Measurements from ENCODE around the gene HOXC10.
A peak's percentile ranks its signal among the peaks of the same experiment; 100 is the strongest.

HOXC10 gene

DNA sequence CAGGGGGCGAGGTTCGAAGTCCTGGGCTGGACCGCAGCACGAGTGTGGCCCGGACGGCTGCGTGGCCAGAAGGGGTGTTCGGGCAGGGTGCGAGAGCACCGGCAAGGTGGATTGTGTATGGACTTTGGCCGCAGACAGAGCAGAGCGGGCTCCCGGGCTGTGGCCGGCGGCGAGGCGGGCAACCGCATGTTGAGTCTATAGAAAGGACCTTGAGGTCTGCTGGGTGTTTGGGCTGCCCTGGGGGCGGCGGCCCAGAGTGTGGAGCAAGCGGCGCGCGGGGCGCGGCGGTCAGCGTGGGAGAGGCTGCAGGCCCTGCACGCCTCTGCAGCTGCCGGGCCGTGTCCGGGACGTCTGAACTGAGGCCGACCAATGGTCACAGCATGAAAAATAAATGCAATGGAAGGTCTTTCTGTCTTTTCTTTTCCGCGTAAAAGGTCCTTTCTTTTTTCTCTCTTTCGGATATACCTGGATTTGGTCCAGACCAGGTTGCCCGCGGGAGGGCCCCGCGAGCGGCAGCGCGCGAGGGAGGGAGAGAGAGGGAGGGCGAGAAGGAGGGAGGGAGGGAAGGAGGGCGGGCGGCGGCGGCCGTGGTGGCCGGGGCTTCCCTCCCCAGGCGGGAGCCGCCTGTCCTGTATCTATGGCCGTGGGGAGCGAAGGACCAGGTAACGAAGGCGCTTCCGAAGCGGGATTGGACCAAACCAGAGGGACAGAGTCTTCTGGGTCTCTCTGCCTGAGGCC, 9.5 kb downstream of the HOXC10 start:
- Mint-ChIP-seq H3K9me3 (no peaks in the 10 kb centered on the region), H3K27ac (peak overlapping the region; percentile 75), H3K4me3 (no peak overlapping the region), H3K4me1 (ENCODE audit: low read depth) (peaks cover 23% of the 10 kb centered on the region), H3K27me3 (ENCODE audit: low read depth) (peaks cover 99% of the 10 kb centered on the region), H3K36me3 (ENCODE audit: low read depth) (peaks cover 5% of the 10 kb centered on the region)

DNA sequence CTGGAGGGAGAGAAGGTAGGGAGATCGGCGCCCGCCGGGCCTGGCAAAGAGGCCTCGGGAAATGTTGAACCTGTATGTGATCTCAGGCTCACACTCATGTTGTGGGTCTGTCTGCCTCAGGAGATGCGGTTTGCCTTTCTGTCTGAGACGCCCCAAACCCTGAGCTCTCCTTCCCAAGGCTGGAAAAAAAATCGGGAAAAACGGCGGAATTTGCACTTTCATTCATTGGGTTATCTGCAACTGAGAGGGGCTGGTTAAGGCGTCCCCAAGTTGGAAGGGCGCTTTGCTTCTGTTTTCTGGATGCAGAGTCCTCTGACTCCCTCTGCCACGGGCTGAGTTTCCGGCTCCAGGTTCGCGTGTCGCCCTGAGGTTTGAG, 10.0 kb downstream of the HOXC10 start:
- Mint-ChIP-seq H3K36me3 (ENCODE audit: low read depth) (peaks cover 5% of the 10 kb centered on the region), H3K4me3 (peak overlapping the region; percentile 76), H3K4me1 (ENCODE audit: low read depth) (peaks cover 19% of the 10 kb centered on the region), H3K27me3 (ENCODE audit: low read depth) (peaks cover 99% of the 10 kb centered on the region), H3K9me3 (no peaks in the 10 kb centered on the region), H3K27ac (no peak overlapping the region)

DNA sequence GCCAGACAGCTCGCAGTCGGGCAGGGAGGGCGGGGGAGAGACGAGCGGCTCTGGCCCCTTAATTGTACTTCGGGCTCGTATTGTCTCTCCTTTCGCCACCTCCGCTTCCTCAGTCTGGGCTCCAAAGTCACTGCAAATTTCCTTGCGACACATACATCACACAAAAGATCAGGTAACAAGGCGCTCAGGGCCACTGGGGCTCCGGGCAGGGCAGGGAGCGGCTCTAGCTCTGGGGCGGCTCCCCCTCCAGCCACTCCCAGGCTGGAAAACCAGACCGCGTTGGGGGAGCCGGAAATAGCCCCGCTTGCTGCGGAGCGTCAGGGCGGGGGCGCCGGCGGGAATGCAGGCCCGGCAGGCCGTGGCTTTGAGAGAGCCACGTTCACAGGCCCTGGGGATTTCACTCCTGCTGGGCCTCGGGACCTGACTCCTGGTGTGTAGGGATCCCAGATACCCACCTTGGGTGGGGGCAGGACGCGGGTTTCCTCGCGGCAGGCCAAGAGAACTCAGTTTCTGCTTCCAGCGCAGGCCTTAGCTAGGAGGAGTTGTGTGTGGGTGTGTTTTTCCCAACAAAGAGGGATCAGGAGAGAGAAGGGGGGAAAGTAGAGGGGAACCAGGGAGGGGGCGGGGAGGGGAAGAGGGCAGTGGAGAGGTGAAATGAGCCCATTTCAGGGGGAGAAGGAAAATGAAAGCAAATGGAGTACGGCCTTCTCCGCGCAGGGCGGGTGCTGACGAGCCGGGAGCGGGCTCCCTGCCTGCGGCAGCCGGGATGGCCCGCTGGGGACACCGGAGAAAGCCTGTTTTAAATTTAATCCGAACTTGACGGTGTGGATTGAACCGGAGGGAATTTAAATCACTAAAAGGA, 10.7 kb downstream of the HOXC10 start:
- Mint-ChIP-seq H3K4me1 (ENCODE audit: low read depth) (peaks cover 15% of the 10 kb centered on the region), H3K36me3 (ENCODE audit: low read depth) (peaks cover 5% of the 10 kb centered on the region), H3K27ac (peak overlapping the region; percentile 59), H3K27me3 (ENCODE audit: low read depth) (peaks cover 96% of the 10 kb centered on the region), H3K4me3 (peak overlapping the region; percentile 76), H3K9me3 (no peaks in the 10 kb centered on the region)

DNA sequence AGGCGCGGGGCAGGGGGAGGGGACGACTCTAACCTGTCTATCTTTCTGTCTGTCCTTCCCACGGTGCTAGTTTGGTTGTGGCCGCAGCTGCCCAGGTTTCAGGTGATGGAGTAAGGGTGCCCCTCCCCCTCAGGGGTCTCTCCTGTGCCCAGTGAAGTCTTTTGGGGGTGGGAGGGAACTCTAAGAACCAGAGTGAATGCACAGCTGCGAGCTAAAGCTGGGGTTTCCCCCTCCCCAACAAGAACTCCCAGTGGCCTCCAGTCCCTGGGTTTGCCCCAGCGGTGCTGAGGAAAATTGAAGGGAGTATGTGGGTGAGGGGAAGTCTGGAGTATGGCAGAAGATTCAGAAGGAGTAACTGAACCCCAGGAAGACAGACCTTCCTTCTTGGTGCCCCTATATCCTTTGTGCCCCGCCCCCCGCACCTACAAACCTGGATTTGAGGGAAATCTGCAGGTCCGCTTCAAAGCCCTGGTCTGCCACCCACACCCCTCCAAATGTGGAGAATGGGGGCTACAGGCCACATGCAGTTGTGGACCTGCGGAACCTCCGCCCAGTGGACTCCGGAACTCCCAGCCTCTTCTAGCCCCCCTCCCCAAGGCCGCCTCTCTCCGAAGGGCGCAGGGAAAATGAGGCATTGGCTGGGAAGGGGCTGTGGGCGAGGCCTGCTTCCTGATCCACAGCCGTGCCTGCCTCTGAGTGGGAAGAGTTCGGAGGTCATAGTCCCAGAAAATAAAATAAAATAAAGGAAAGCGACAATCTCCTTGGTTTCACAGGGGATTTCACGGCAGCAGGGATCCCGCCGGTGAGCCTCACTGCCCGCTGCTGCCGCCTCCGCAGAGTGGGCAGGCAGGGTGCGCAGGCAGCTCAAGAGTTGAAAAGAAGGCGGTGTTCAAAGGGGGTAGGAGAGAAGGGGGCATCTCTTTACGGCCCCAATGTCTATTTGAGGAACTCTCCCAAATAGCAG, 11.6 kb downstream of the HOXC10 start:
- Mint-ChIP-seq H3K27me3 (ENCODE audit: low read depth) (peaks cover 96% of the 10 kb centered on the region), H3K4me1 (ENCODE audit: low read depth) (peaks cover 15% of the 10 kb centered on the region), H3K36me3 (ENCODE audit: low read depth) (peaks cover 5% of the 10 kb centered on the region), H3K4me3 (peak overlapping the region; percentile 76), H3K9me3 (no peaks in the 10 kb centered on the region), H3K27ac (no peak overlapping the region)

DNA sequence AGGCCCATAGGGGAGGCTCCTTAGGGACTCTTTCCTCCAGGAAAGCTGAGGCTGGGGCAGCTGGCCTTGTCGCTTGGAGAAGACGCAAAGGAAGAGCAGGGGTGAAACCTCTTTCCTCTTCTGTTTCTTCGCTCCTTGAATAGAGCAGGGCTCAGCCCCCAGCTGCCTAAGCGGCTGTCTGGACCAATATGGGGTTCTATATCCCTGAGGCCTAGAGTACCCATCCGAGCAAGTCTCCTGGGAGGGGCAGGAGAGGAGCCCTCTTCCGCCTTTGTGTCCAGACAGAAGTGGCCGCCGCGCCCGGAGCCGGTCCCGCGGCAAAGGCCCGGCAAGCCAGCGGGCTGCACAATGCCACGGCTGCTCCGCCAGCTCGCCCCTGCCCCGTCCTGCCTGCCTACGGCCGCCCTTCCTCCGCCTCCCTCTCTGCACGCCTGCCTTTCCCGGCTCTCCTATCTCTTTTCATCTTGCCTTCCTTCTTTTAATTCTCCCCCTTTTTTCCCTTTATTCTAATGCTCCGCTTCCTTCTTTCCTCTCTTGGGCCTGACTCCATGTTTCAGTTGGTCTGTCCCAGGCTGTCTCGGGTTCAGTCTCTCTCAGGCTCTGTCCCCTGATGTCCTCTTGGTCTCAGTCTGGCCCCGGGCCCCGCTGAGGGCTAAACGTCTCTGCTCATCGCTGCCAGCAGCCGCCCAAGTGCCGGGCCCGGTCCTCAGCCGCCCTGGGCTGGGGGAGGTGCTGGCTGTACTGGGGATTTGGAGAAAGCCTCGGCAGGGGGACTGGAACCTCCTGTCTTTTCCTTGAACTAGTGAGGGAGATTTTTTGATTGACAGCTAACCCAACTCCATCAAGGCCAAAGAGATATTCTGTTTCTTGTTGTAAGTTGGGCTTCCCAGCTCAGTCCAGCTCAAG, 12.5 kb downstream of the HOXC10 start:
- H3K36me3 Mint-ChIP-seq (ENCODE audit: low read depth) = peaks cover 5% of the 10 kb centered on the region
- peaks cover 96% of the 10 kb centered on the region for H3K27me3 Mint-ChIP-seq (ENCODE audit: low read depth)
- H3K9me3 Mint-ChIP-seq = no peaks in the 10 kb centered on the region
- peak overlapping the region; percentile 11 for H3K4me3 Mint-ChIP-seq
- peaks cover 15% of the 10 kb centered on the region for H3K4me1 Mint-ChIP-seq (ENCODE audit: low read depth)
- H3K27ac Mint-ChIP-seq = no peak overlapping the region

DNA sequence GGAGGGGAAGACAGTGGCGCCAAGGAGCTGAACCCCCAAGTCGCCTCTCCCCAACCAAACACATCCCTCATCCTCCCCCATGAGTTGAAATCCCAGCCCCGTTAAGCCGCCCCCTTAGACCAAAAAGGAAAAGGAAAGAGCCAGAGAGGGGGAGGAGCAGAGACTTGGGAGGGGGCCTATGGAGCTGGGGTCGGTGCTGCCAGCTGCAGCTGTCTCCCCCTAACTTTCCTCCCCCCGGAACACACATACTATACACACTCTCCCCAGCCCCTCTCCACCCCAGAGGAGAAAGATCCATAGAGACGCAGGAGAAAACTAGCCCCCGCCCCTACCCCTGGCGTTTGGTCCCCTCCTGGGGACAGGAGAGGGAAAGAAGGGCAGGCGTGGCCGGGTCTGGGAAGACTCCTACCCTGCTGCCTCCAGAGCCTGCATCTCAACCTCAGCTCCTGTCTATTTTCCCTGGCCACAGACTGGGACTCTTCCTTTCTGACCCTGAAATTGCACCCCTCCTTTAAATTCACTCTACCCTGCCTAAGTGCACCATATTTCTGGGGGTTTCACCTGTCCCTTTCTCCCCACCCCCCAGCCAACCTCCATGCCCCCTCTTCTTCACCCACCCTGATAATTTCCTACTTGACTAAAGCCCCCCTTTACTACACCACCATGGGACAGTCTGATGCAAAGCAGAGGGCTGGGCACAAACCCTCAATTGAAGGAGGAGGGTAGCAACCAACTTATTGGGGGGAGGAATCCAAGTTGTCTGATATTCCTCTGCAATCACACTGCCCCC, 13.4 kb downstream of the HOXC10 start:
- Mint-ChIP-seq H3K4me1 (ENCODE audit: low read depth) (peaks cover 15% of the 10 kb centered on the region), H3K4me3 (peak overlapping the region; percentile 14), H3K27me3 (ENCODE audit: low read depth) (peaks cover 96% of the 10 kb centered on the region), H3K27ac (peak overlapping the region; percentile 20), H3K9me3 (no peaks in the 10 kb centered on the region), H3K36me3 (ENCODE audit: low read depth) (peaks cover 5% of the 10 kb centered on the region)

DNA sequence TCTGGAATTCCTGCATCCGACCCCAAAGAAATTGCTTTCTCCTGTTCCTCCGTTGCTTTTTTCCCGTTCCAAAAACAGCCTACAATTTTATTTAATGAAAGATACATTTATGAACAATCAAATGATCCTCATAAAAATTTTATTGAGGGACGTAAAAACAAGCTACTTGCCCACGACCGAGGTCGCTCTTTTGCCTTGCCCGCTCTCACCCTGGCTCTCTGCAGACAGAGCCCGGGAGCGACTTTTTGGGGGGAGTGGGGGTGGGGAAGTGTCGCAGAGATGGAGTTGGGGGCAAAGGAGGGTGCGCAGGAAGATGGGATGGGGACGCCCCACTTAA, 13.9 kb downstream of the HOXC10 start:
- Mint-ChIP-seq H3K27me3 (ENCODE audit: low read depth) (peaks cover 96% of the 10 kb centered on the region), H3K9me3 (no peaks in the 10 kb centered on the region), H3K27ac (peak overlapping the region; percentile 20), H3K4me3 (no peak overlapping the region), H3K36me3 (ENCODE audit: low read depth) (peaks cover 4% of the 10 kb centered on the region), H3K4me1 (ENCODE audit: low read depth) (peaks cover 15% of the 10 kb centered on the region)

DNA sequence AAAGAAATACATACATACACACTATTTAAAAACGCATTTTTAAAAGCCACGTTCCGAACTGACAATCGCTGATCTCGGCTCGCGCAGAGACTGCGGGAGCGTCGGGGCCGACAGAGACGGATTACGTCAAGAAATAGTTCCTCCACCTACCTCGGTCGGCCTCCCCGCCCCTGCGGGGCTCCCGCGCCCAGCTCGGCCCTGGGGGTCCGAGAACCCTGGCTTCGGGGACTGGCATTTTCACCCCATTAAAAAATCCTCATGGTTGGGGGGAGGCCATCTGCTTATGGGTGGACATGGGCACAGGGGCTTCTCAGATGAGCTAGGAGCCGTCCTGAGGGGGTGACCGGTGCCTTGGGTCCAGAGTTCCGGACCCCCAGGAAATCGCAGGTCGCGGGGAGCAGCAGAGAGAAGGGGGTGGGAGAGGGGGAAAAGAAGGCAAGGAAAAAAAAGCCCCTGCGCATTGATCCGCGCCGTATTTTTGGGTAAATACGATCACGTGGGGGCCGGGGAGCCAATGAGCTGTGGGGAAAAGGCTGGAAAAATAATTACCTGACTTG, 14.7 kb downstream of the HOXC10 start:
- Mint-ChIP-seq H3K4me1 (ENCODE audit: low read depth) (peaks cover 13% of the 10 kb centered on the region), H3K27ac (peak overlapping the region; percentile 20), H3K36me3 (ENCODE audit: low read depth) (peaks cover 1% of the 10 kb centered on the region), H3K9me3 (no peaks in the 10 kb centered on the region), H3K27me3 (ENCODE audit: low read depth) (peaks cover 96% of the 10 kb centered on the region), H3K4me3 (no peak overlapping the region)

DNA sequence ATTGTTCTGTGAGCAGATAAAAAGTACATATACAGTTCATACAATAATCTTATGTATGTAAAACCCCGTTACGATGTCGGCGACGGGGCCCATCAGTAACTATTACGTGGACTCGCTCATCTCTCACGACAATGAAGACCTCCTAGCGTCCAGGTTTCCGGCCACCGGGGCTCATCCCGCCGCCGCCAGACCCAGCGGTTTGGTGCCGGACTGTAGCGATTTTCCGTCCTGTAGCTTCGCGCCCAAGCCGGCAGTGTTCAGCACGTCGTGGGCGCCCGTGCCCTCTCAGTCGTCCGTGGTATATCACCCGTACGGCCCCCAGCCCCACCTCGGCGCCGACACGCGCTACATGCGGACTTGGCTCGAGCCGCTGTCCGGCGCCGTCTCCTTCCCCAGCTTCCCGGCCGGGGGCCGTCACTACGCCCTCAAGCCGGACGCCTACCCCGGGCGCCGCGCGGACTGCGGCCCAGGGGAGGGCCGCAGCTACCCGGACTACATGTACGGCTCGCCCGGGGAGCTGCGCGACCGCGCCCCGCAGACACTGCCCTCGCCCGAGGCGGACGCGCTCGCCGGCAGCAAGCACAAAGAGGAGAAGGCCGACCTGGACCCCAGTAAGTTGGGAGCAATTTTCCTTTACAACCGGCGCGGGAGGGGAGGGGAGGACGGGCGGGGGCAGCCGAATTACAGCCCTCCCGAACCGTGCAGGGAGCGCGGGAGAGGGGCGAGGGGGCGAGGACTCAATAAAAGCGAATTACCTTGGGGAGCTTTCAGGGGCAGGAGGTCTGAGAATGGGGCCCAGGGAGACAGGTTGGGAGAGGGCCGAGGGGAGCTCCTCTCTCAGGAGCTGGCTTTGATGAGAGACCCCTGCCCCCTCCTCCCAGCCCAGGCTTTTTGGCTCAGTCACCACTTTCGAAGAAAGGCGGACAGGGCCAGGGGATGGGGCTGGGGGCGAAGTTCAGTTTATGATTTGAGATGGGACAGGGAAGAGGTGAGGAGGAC, 15.5 kb downstream of the HOXC10 start, which contains the start of gene HOXC9:
HOXC9 (plus strand) TSS at position 46 of the 999 bp plus-strand sequence; CDS start at position 74, 28 bp downstream.
- peaks cover 96% of the 10 kb centered on the region for H3K27me3 Mint-ChIP-seq (ENCODE audit: low read depth)
- H3K4me3 Mint-ChIP-seq = no peak within 1 kb of the TSS
- no peaks in the 10 kb centered on the region for H3K36me3 Mint-ChIP-seq (ENCODE audit: low read depth)
- H3K27ac Mint-ChIP-seq = peak within 1 kb of the TSS; percentile 20
- H3K4me1 Mint-ChIP-seq (ENCODE audit: low read depth) = peaks cover 7% of the 10 kb centered on the region
- no peaks in the 10 kb centered on the region for H3K9me3 Mint-ChIP-seq

DNA sequence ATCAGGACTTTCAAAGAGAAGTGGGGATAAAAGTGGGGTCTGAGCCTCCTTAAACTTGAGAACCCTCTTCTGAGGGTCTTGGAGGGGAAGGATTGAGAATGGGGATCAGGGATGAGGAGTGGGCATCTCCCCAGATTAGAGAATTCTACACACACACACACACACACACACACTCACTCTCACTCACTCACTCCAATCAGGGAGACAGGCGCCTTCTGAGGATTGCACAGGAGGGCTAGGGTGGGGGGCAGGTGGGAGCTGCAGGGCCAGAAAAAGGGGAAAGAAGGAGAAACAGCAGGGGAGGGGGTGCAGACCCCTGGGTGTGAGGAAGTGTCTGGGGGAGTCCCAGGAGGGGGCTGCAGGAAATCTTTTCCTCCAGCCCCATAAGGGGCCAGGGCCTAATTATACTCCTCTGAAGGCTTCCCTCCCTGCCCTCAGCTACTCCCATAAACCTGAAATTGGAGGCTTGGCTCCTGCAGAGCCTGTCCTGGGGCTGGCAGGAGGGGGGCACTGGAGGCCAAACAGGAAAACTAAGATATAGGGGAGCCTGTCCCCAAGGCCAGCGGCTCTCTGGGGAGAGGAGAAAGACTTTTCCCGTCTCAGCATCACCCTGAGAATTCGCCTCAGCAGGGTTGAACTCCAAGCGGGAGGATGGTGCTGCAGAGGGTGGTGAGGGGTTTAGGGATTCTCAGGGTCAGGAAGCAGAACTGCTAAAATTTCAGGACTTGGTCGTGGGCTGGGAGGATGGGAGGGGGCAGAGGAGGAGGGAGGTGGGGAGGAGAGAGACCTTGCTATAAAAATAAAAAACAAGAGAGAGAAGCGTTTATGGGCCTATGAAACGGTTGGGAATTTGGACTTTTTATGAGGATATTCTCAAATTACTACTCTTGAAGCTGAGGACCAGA, 16.6 kb downstream of the HOXC10 start:
- Mint-ChIP-seq H3K4me3 (no peak overlapping the region), H3K36me3 (ENCODE audit: low read depth) (no peaks in the 10 kb centered on the region), H3K4me1 (ENCODE audit: low read depth) (peaks cover 8% of the 10 kb centered on the region), H3K27ac (peak overlapping the region; percentile 3), H3K27me3 (ENCODE audit: low read depth) (peaks cover 96% of the 10 kb centered on the region), H3K9me3 (no peaks in the 10 kb centered on the region)

DNA sequence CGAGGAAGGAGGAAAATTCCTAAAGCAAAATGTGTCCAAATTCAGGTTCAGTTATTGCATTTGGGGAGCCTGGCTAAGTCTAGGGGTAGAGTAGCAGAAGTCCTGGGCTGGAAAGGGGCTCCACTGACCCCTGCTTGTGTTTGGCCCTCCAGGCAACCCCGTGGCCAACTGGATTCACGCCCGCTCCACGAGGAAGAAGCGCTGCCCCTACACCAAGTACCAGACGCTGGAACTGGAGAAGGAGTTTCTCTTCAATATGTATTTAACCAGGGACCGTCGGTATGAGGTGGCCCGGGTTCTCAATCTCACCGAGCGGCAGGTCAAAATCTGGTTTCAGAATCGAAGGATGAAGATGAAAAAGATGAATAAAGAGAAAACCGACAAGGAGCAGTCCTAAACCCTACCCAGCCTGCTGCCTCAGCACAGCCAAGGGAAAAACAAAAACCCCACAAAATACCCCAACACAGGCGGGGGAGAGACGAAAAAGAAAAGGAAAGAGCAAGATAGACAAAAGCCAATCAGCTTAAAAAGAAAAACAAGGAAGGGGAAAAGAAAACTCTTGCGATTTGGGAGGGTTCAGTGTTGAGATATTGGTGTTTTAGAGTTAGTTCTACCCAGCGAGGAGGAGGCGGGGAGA, 17.4 kb downstream of the HOXC10 start:
- Mint-ChIP-seq H3K9me3 (no peaks in the 10 kb centered on the region), H3K27me3 (ENCODE audit: low read depth) (peaks cover 97% of the 10 kb centered on the region), H3K4me3 (no peak overlapping the region), H3K27ac (peak overlapping the region; percentile 7), H3K4me1 (ENCODE audit: low read depth) (peaks cover 11% of the 10 kb centered on the region), H3K36me3 (ENCODE audit: low read depth) (no peaks in the 10 kb centered on the region)
